ENCODE results near the gene CYCS.
A peak's percentile ranks its signal among the peaks of the same experiment; 100 is the strongest.

DNA sequence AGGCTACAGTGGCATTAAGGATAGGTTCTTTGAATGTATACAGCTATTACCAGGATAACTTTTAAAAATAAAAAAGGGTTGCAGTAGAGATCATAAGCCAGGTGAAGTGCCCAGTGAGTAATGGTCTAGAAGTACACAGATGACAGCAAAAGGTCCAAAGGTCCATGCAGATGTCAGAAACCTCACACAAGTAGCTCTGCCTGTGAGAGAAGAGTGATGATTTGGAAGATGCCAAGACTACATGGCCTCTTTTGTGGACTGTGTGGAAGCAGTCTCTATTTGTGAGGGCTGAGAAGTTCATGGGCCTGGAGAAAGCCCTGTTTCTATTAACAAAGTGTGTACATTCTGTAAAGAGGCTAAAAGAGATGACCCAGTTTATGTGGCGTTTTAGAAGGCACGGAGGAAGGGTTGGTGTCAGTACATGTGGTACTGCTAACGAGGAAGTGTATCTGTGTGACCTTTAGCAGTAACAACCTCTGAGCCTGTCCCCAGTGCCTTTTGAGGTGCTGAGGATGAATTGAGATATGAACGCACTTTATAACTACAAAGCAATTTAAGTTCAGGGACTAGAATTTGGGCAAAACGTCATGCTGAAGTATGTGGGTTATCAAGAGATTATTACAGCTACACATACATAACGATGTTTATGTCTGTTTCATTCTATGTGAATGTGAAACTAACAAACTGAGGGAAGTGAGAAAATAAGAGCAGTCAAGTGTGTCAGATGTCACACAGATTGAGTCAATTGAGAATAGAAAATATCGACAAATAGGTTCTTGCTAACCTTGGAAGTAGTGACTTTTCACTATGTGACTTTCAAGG is 7.6 kb downstream of the CYCS start:
- TF ChIP-seq, protein P1, sequence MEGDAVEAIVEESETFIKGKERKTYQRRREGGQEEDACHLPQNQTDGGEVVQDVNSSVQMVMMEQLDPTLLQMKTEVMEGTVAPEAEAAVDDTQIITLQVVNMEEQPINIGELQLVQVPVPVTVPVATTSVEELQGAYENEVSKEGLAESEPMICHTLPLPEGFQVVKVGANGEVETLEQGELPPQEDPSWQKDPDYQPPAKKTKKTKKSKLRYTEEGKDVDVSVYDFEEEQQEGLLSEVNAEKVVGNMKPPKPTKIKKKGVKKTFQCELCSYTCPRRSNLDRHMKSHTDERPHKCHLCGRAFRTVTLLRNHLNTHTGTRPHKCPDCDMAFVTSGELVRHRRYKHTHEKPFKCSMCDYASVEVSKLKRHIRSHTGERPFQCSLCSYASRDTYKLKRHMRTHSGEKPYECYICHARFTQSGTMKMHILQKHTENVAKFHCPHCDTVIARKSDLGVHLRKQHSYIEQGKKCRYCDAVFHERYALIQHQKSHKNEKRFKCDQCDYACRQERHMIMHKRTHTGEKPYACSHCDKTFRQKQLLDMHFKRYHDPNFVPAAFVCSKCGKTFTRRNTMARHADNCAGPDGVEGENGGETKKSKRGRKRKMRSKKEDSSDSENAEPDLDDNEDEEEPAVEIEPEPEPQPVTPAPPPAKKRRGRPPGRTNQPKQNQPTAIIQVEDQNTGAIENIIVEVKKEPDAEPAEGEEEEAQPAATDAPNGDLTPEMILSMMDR (IDR thresholded peaks at IDR 0.05): no peak
- TF ChIP-seq POLR2A (IDR thresholded peaks at IDR 0.05): peak; percentile 26
- TF ChIP-seq EP300 (IDR thresholded peaks at IDR 0.05; ENCODE audit: low read depth): no peak
- peak in 1 of 3 donors; percentile 66 for TF ChIP-seq POLR2AphosphoS5 (IDR thresholded peaks at IDR 0.05)
